ENCODE data around the gene GLYR1. TPM values are rescaled to one million over a fixed set of nuclear protein-coding genes. Genes with fewer than 3 reads are reported as not detected.

Gene GLYR1
- polyA plus RNA-seq, 1 experiment = 46.3 TPM

- ChIA-PET CTCF (no interaction called here), POLR2A (interaction anchor here (0.5 kb wide), 1 partner anchor 41 kb away, joined by 3 read pairs; no protein-coding TSS in a partner anchor)
- Histone ChIP-seq H3K27me3 (ENCODE audit: control insufficient read depth, insufficient read depth, low read length) (peaks cover 2% of the 10 kb centered on the region), H3K27ac (ENCODE audit: low read depth, low read length) (no peak overlapping the region), H3K9me3 (ENCODE audit: control insufficient read depth, insufficient read depth, low read length) (no peaks in the 10 kb centered on the region), H3K4me3 (ENCODE audit: low read depth, low read length) (no peak overlapping the region)
- TF ChIP-seq CTCF (IDR thresholded peaks at IDR 0.05; ENCODE audit: low read depth, low read length) = no peak
- no peak for DNase-seq (ENCODE audit: low read depth, low spot score)
Observed at GRCh38 chr16:4783951-4784336, 63.1 kb downstream of the GLYR1 start.

GRCh38 chr16:4783251-4783950 lies 63.7 kb downstream of the GLYR1 start:
- Histone ChIP-seq H3K4me3 (ENCODE audit: low read depth, low read length) (no peak overlapping the region), H3K9me3 (ENCODE audit: control insufficient read depth, insufficient read depth, low read length) (no peaks in the 10 kb centered on the region), H3K27me3 (ENCODE audit: control insufficient read depth, insufficient read depth, low read length) (no peaks in the 10 kb centered on the region), H3K27ac (ENCODE audit: low read depth, low read length) (no peak overlapping the region)
- ChIA-PET POLR2A (interaction anchor here (0.6 to 0.7 kb wide), 2 partner anchors 15 to 153 kb away, joined by 3 read pairs; no protein-coding TSS in a partner anchor), CTCF (no interaction called here)
- DNase-seq (ENCODE audit: low read depth, low spot score) = no peak
- TF ChIP-seq CTCF (IDR thresholded peaks at IDR 0.05; ENCODE audit: low read depth, low read length) = no peak

- Histone ChIP-seq H3K27me3 (ENCODE audit: control insufficient read depth, insufficient read depth, low read length) (no peaks in the 10 kb centered on the region), H3K27ac (ENCODE audit: low read depth, low read length) (no peak overlapping the region), H3K4me3 (ENCODE audit: low read depth, low read length) (no peak overlapping the region), H3K9me3 (ENCODE audit: control insufficient read depth, insufficient read depth, low read length) (no peaks in the 10 kb centered on the region)
- no peak for TF ChIP-seq CTCF (IDR thresholded peaks at IDR 0.05; ENCODE audit: low read depth, low read length)
- ChIA-PET POLR2A (no interaction called here), CTCF (no interaction called here)
- no peak for DNase-seq (ENCODE audit: low read depth, low spot score)
Observed at GRCh38 chr16:4780235-4780634, 66.9 kb downstream of the GLYR1 start.

- DNase-seq (ENCODE audit: low read depth, low spot score) = no peak
- TF ChIP-seq CTCF (IDR thresholded peaks at IDR 0.05; ENCODE audit: low read depth, low read length) = no peak
- H3K27me3 ChIP-seq (ENCODE audit: control insufficient read depth, insufficient read depth, low read length) = no peaks in the 10 kb centered on the region
- POLR2A ChIA-PET = interaction anchor here (0.5 kb wide), 1 partner anchor 31 kb away, joined by 7 read pairs; no protein-coding TSS in a partner anchor
- CTCF ChIA-PET = interaction anchor here (0.5 kb wide), 1 partner anchor 35 kb away, joined by 5 read pairs; no protein-coding TSS in a partner anchor
- H3K27ac ChIP-seq (ENCODE audit: low read depth, low read length) = no peak overlapping the region
- H3K9me3 ChIP-seq (ENCODE audit: control insufficient read depth, insufficient read depth, low read length) = no peaks in the 10 kb centered on the region
- no peak overlapping the region for H3K4me3 ChIP-seq (ENCODE audit: low read depth, low read length)
Observed at GRCh38 chr16:4778050-4778392, 69.1 kb downstream of the GLYR1 start.

- ChIA-PET CTCF (no interaction called here), POLR2A (interaction anchor here (0.5 kb wide), 1 partner anchor 31 kb away, joined by 7 read pairs; no protein-coding TSS in a partner anchor)
- DNase-seq (ENCODE audit: low read depth, low spot score) = no peak
- Histone ChIP-seq H3K4me3 (ENCODE audit: low read depth, low read length) (no peak overlapping the region), H3K27me3 (ENCODE audit: control insufficient read depth, insufficient read depth, low read length) (no peaks in the 10 kb centered on the region), H3K27ac (ENCODE audit: low read depth, low read length) (no peak overlapping the region), H3K9me3 (ENCODE audit: control insufficient read depth, insufficient read depth, low read length) (no peaks in the 10 kb centered on the region)
- no peak for TF ChIP-seq CTCF (IDR thresholded peaks at IDR 0.05; ENCODE audit: low read depth, low read length)
Observed at GRCh38 chr16:4777339-4778049, 69.6 kb downstream of the GLYR1 start.

Measured in AG04450 (cell line).